Nephron progenitor cell (in vitro differentiated cells): ENCODE data around the gene GNA12.

Experiments
- DNase-seq: peaks from one replicate; pipeline ENCODE4 v3.0.0; 2021
- H3K27ac Mint-ChIP-seq: 2 replicates; pipeline ENCODE4 v1.8.0; 2021; ENCODE audit warnings: mild to moderate bottlenecking, moderate library complexity, mixed read lengths
- H3K27me3 Mint-ChIP-seq: 2 replicates; pipeline ENCODE4 v1.8.0; 2021; ENCODE audit warnings: mild to moderate bottlenecking, low read depth, mixed read lengths; ENCODE audit not compliant: poor library complexity
- H3K36me3 Mint-ChIP-seq: 2 replicates; pipeline ENCODE4 v1.8.0; 2021; ENCODE audit warnings: low read depth, mixed read lengths
- H3K4me1 Mint-ChIP-seq: 2 replicates; pipeline ENCODE4 v1.8.0; 2021; ENCODE audit warnings: mixed read lengths
- H3K4me3 Mint-ChIP-seq: 2 replicates; pipeline ENCODE4 v1.8.0; 2021; ENCODE audit warnings: mild to moderate bottlenecking, moderate library complexity, mixed read lengths
- H3K9me3 Mint-ChIP-seq: 2 replicates; pipeline ENCODE4 v1.8.0; 2021; ENCODE audit warnings: mild to moderate bottlenecking, moderate library complexity, mixed read lengths
- CTCF ChIP-seq: fragments of 200-600 bp; sonication (generic); IDR thresholded peaks from 2 replicates; pipeline ENCODE4 v1.5.0; 2021; ENCODE audit warnings: antibody characterized with exemption

GNA12 gene

DNA sequence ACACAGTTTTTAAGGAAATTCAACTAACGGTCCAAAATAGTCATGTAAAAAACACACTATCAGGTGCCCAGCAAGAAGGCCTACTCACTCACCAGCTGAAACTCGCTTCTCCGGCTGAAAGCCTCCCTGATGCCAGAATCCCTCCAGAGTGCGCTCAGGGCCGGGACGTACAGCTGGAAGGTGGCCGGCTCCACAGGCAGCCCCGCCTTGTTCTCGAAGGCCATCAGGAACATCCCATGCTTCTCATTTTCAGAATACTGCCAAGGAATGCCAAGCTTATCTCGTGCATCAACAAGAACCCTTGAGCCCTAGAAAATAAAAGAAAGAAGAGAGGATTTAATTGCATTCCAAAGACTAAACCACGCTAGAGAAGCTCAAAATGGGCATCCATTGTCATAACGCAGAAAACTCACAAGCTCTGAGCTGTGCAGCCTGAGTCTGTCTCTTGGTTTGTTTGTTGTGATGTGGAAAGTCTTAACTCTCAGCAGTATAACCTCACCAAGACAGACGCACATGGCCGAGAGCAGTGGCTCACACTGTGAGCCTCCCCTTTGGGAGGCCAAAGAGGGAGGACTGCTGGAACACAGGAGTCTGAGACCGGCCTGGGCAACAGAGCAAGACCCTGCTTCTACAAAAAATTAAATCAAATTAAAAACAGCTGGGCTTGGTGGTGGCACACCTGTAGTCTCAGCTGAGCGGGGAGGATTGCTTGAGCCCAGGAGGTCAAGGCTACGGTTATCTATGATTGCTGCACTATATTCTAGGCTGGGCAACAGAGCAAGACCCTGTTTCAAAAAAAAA, 49.1 kb downstream of the GNA12 start:
- no peak overlapping the region for H3K4me3 Mint-ChIP-seq
- H3K27ac Mint-ChIP-seq: no peak overlapping the region
- no peak for DNase-seq
- peaks cover 54% of the 10 kb centered on the region for H3K36me3 Mint-ChIP-seq
- no peaks in the 10 kb centered on the region for H3K27me3 Mint-ChIP-seq
- no peak for TF ChIP-seq CTCF
- no peaks in the 10 kb centered on the region for H3K9me3 Mint-ChIP-seq
- peaks cover 15% of the 10 kb centered on the region for H3K4me1 Mint-ChIP-seq

DNA sequence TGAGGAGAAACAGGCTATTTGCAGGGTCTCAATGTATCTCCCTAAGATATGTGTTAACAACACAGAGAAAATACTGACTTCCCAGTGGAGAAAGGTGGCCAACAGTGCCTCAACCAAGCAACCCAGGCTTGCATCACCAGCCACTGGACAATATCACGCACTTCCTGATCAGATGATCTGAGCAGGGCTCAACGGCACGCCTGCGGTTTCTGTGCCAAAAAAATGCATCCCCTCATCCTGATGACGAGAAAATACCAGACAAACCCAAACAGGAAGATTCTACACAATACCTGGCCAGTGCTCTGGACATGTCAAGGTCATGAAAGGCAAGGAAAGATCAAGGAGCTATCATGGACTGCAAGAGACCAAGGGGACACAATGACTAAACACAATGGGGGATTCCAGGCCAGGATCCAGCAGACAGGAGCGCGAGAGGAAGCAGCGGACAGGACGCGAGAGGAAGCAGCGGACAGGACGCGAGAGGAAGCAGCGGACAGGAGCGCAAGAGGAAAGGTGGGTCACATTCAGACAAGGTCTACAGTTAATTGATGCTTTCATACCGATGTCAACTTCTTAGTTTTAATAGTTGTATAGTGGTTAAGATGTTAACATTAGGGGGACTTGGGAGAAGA, 51.1 kb downstream of the GNA12 start:
- no peak overlapping the region for H3K4me3 Mint-ChIP-seq
- no peak for TF ChIP-seq CTCF
- H3K36me3 Mint-ChIP-seq: peaks cover 63% of the 10 kb centered on the region
- no peak for DNase-seq
- H3K9me3 Mint-ChIP-seq: no peaks in the 10 kb centered on the region
- peak overlapping the region; percentile 17 for H3K27ac Mint-ChIP-seq
- H3K4me1 Mint-ChIP-seq: peaks cover 23% of the 10 kb centered on the region
- no peaks in the 10 kb centered on the region for H3K27me3 Mint-ChIP-seq

DNA sequence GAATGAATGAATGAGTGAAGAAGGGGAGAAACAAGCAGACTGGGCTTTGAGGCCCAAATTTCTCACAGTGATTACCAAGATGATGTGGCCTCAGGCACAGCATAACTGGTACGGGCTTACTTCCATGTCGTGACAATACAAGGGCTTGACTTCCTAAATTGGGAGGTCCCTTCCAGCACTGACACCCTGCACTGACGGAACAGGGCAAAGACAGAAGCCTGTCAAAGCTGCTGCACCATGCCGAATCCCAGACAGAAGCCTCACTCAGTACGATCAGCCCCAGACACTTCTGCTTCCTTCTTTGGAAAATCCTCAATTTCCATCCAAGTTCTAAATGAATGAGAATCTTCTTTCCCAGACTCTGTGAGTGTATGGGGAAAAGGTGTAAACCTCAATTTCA, 51.9 kb downstream of the GNA12 start:
- no peak overlapping the region for H3K27ac Mint-ChIP-seq
- no peak for TF ChIP-seq CTCF
- peaks cover 62% of the 10 kb centered on the region for H3K36me3 Mint-ChIP-seq
- DNase-seq: no peak
- peaks cover 17% of the 10 kb centered on the region for H3K4me1 Mint-ChIP-seq
- no peaks in the 10 kb centered on the region for H3K27me3 Mint-ChIP-seq
- no peak overlapping the region for H3K4me3 Mint-ChIP-seq
- H3K9me3 Mint-ChIP-seq: no peaks in the 10 kb centered on the region

DNA sequence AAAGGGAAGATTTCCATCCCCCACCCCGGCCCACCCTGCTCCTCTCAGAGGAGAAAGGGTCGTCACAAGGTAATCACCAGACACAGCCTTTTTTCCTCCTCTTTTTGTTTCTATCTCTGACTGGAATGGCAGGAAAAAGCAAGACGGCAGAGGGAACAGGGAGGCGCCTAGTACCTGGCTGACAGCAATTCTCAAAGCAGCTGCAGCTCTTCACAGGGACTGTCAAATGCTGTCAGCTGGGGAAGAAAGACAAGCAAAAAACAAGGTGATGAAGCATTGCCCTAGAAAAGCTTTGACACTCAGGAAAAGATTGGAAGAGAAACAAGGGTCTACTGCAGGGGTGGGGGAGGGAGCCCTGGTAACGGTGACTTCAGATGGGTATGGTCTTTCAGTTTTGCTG, 52.7 kb downstream of the GNA12 start:
- no peaks in the 10 kb centered on the region for H3K27me3 Mint-ChIP-seq
- peaks cover 15% of the 10 kb centered on the region for H3K4me1 Mint-ChIP-seq
- no peak for DNase-seq
- no peak for TF ChIP-seq CTCF
- H3K4me3 Mint-ChIP-seq: no peak overlapping the region
- no peak overlapping the region for H3K27ac Mint-ChIP-seq
- H3K9me3 Mint-ChIP-seq: no peaks in the 10 kb centered on the region
- peaks cover 67% of the 10 kb centered on the region for H3K36me3 Mint-ChIP-seq

- no peak overlapping the region for H3K4me3 Mint-ChIP-seq
- no peak overlapping the region for H3K27ac Mint-ChIP-seq
- H3K36me3 Mint-ChIP-seq: peaks cover 67% of the 10 kb centered on the region
- H3K4me1 Mint-ChIP-seq: peaks cover 12% of the 10 kb centered on the region
- peaks cover 10% of the 10 kb centered on the region for H3K9me3 Mint-ChIP-seq
- no peaks in the 10 kb centered on the region for H3K27me3 Mint-ChIP-seq
- no peak for TF ChIP-seq CTCF
- DNase-seq: no peak
These were observed 56.7 kb downstream of the GNA12 start for GRCh38 chr7:2787251-2787951.
